Measurements from ENCODE around the gene TMEM219. TPM values are rescaled to one million over a fixed set of nuclear protein-coding genes. Genes with fewer than 3 reads are reported as not detected.
A peak's percentile ranks its signal among the peaks of the same experiment; 100 is the strongest.

Gene TMEM219
- total RNA-seq, 6 donors from 2014 or later: 95.4 to 187 (median 139) TPM

- WGBS, 2 donors: 86 to 89% methylated on average over 12 to 15 of the region's 17 CpGs
- H3K27ac ChIP-seq: peak overlapping the region in 2 of 4 donors; percentile 1 to 19
- no peak for ATAC-seq (ENCODE audit: low FRiP score in 2 of 2)
- TF ChIP-seq POLR2A (IDR thresholded peaks at IDR 0.05) (no peak), EP300 (IDR thresholded peaks at IDR 0.05) (no peak), POLR2AphosphoS5 (IDR thresholded peaks at IDR 0.05) (no peak), CTCF (IDR thresholded peaks at IDR 0.05) (no peak)
- DNase-seq: no peak
- H3K4me1 ChIP-seq: peaks cover 0 to 17% (median 11%) of the 10 kb centered on the region in 4 donors
- H3K36me3 ChIP-seq: peaks cover 0 to 41% (median 14%) of the 10 kb centered on the region in 4 donors
- no peak overlapping the region for H3K4me3 ChIP-seq
- no peaks in the 10 kb centered on the region for H3K27me3 ChIP-seq
- H3K9me3 ChIP-seq: no peaks in the 10 kb centered on the region
These were observed 42.0 kb downstream of the TMEM219 start for GRCh38 chr16:30003670-30004423.

GRCh38 chr16:30004424-30004776 is 42.5 kb downstream of the TMEM219 start:
- peak; percentile 58 to 86 for DNase-seq
- ATAC-seq (ENCODE audit: low FRiP score in 2 of 2): peak in 1 of 2 donors; percentile 1
- peak overlapping the region in 3 of 4 donors; percentile 1 to 58 (median 19) for H3K27ac ChIP-seq
- H3K9me3 ChIP-seq: no peaks in the 10 kb centered on the region
- peak overlapping the region in 2 of 4 donors; percentile 2 to 14 for H3K4me3 ChIP-seq
- TF ChIP-seq EP300 (IDR thresholded peaks at IDR 0.05) (no peak), POLR2AphosphoS5 (IDR thresholded peaks at IDR 0.05) (no peak), CTCF (IDR thresholded peaks at IDR 0.05) (no peak), POLR2A (IDR thresholded peaks at IDR 0.05) (peak in 1 of 4 donors; percentile 13)
- H3K4me1 ChIP-seq: peaks cover 0 to 17% (median 11%) of the 10 kb centered on the region in 4 donors
- H3K36me3 ChIP-seq: peaks cover 0 to 36% (median 14%) of the 10 kb centered on the region in 4 donors
- H3K27me3 ChIP-seq: peaks cover 0 to under 1% (median 0%) of the 10 kb centered on the region in 4 donors
- 76% methylated on average over 19 of the region's 19 CpGs; no CpG with 5 or more reads in 1 of the 2 donors for WGBS, 2 donors

GRCh38 chr16:30004811-30005242 is 42.9 kb downstream of the TMEM219 start:
- DNase-seq (peak; percentile 64 to 80), ATAC-seq (ENCODE audit: low FRiP score in 2 of 2) (peak; percentile 27 to 55)
- H3K27ac ChIP-seq: peak overlapping the region in 3 of 4 donors; percentile 1 to 58 (median 19)
- peaks cover 0 to 32% (median 14%) of the 10 kb centered on the region in 4 donors for H3K36me3 ChIP-seq
- 0 to 39% methylated on average over 1 to 10 of the region's 11 CpGs for WGBS, 2 donors
- no peak for TF ChIP-seq EP300 (IDR thresholded peaks at IDR 0.05)
- TF ChIP-seq POLR2AphosphoS5 (IDR thresholded peaks at IDR 0.05): no peak
- no peak for TF ChIP-seq POLR2A (IDR thresholded peaks at IDR 0.05)
- TF ChIP-seq CTCF (IDR thresholded peaks at IDR 0.05): no peak
- peaks cover 0 to 4% (median under 1%) of the 10 kb centered on the region in 4 donors for H3K27me3 ChIP-seq
- peak overlapping the region in 2 of 4 donors; percentile 2 to 14 for H3K4me3 ChIP-seq
- H3K4me1 ChIP-seq: peaks cover 0 to 18% (median 11%) of the 10 kb centered on the region in 4 donors
- no peaks in the 10 kb centered on the region for H3K9me3 ChIP-seq

DNA sequence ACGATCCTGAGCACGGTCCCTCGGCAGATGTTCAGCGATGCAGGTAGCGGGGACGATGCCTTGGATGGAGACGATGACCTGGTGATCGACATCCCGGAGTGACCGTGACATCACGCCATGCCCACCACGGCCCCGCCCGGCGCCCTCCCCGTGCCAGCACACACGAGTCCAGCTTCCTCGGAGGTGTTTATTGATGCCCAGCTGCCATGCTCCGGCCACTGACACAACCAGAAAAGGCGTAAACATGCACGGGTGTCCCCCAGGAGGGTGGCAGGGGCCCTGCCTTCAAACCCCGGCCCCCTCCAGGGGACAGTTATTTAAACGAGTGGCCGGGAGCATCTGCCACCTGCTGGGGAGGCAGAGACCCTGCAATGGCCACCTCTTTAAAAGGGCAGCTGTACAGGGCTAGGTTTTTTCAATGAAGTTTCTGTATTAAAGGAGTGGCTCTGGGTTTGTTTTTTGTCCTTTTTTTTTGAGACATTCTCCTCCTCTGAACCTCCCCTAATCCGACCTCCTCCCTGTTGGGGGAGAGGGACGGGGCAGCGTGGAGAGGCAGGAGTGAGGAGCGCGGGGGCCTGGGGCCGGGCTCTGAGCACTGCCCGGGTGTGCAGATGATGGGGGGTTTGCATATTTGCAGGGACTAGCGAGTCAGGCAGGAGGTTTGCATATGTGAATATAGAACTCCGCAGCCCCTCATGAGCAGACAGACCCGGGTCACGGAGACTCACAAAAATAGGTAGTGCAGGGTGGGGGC is 43.6 kb downstream of the TMEM219 start:
- 59 to 65% methylated on average over 14 to 19 of the region's 35 CpGs for WGBS, 2 donors
- Histone ChIP-seq H3K4me3 (peak overlapping the region in 1 of 4 donors; percentile 18), H3K9me3 (no peaks in the 10 kb centered on the region), H3K27me3 (peaks cover 0 to 11% (median 7%) of the 10 kb centered on the region in 4 donors), H3K36me3 (peaks cover 0 to 25% (median 11%) of the 10 kb centered on the region in 4 donors), H3K27ac (peak overlapping the region in 1 of 4 donors; percentile 58), H3K4me1 (peaks cover 2 to 24% (median 14%) of the 10 kb centered on the region in 4 donors)
- ATAC-seq (ENCODE audit: low FRiP score in 2 of 2): peak; percentile 61
- DNase-seq: peak in 1 of 2 donors; percentile 86
- TF ChIP-seq POLR2AphosphoS5 (IDR thresholded peaks at IDR 0.05): no peak
- no peak for TF ChIP-seq POLR2A (IDR thresholded peaks at IDR 0.05)
- TF ChIP-seq EP300 (IDR thresholded peaks at IDR 0.05): no peak
- TF ChIP-seq CTCF (IDR thresholded peaks at IDR 0.05): peak; percentile 72 to 82 (median 76)
